ENCODE results near the gene CDC20.
"Not testable (repeated sequence)": the region's sequence is repeated elsewhere in the genome, so short reads cannot be mapped to it uniquely, and the experiment has no call there.

The CDC20 gene

GRCh38 chr1:43358121-43358745 lies 548 bp upstream of the CDC20 start:
- DNase-seq (ENCODE audit: low read depth in 2 of 2), result no peak

DNA sequence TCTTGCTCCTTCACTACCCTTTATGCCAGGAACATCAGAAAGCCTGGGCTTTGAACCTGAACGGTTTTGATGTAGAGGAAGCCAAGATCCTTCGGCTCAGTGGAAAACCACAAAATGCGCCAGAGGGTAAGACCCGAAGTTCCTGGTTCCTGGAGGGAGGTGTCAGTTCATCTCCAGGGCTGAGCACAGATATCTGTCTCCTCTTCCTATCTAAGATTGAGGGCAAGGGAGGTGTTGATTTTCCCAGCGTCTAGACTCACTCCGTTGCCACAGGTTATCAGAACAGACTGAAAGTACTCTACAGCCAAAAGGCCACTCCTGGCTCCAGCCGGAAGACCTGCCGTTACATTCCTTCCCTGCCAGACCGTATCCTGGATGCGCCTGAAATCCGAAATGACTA lies 915 bp downstream of the CDC20 start:
- DNase-seq (ENCODE audit: low read depth in 2 of 2), result no peak

GRCh38 chr1:43360616-43361015 lies 1.8 kb downstream of the CDC20 start:
- no peak for DNase-seq (ENCODE audit: low read depth in 2 of 2)

- no peak for DNase-seq (ENCODE audit: low read depth in 2 of 2)
Observed at GRCh38 chr1:43363283-43363934, 4.6 kb downstream of the CDC20 start.

- DNase-seq (ENCODE audit: low read depth in 2 of 2), result no peak
Observed at GRCh38 chr1:43363935-43364525, 5.2 kb downstream of the CDC20 start.

DNA sequence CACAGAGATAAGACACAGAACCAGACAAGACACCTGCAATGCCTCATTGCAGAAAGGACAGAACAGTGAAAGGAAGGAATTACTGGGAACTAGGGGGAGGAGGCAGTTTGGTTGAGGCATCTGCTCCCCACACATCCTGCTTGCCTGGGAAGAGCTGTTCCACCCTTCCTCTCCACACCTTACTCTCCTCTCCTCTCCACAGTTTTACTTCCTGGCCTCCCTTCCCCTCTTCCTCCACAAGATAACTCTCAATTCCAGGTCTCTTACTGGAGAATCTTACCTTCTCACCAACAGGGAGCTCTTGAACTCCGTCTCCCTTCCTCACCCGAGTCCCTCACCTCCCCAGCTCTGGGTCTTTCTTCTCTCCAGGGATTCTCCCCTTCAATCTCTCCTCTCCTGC lies 6.9 kb downstream of the CDC20 start:
- no peak for DNase-seq (ENCODE audit: low read depth in 2 of 2)

- DNase-seq (ENCODE audit: low read depth in 2 of 2), result no peak
Observed at GRCh38 chr1:43366179-43366578, 7.4 kb downstream of the CDC20 start.

GRCh38 chr1:43366601-43367025 lies 7.8 kb downstream of the CDC20 start:
- DNase-seq (ENCODE audit: low read depth in 2 of 2), result no peak

DNA sequence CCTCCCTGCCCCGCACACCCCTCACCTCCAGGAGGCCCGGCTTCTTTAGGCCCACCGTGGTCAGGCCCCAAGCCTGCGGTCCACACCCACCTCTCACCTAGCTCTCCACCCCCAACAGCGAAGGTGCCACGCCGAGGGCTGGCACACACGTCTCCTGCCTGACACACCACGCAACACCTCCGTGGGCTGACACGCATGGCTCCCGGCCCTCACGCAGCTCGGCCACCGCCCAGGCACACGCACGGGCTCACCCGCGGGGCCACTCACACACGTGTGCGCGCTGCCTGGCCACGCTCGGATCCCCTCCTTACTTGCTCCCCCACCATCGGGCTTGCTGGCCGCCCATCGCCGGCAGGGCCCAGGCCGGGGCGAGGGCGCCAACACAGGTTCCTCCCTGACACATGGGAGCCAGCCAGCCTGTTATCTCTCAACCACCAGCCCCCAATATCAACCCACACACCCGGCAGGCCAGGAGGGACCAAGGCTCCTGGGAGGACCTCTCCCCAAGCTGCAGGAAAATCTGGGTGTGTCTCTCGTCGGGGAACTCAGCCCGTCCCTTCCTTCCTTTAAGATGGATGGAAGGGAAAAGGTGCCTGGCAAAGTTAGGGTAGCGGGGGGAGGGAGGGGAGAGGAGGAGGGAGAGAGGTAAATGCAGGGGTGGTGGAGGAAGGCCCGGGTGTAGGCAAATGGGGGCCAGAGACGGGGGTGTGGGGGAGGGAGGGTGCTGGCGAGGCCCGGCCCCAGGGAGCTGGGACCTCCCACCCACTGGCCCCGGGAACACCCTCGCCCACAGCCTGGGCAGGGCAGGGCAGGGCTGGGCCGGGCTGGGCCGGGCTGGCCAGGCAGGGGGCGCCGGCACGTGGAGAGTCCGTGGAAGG lies 8.5 kb downstream of the CDC20 start:
- DNase-seq (ENCODE audit: low read depth in 2 of 2), result peak in 1 of 2 donors; percentile 13

DNA sequence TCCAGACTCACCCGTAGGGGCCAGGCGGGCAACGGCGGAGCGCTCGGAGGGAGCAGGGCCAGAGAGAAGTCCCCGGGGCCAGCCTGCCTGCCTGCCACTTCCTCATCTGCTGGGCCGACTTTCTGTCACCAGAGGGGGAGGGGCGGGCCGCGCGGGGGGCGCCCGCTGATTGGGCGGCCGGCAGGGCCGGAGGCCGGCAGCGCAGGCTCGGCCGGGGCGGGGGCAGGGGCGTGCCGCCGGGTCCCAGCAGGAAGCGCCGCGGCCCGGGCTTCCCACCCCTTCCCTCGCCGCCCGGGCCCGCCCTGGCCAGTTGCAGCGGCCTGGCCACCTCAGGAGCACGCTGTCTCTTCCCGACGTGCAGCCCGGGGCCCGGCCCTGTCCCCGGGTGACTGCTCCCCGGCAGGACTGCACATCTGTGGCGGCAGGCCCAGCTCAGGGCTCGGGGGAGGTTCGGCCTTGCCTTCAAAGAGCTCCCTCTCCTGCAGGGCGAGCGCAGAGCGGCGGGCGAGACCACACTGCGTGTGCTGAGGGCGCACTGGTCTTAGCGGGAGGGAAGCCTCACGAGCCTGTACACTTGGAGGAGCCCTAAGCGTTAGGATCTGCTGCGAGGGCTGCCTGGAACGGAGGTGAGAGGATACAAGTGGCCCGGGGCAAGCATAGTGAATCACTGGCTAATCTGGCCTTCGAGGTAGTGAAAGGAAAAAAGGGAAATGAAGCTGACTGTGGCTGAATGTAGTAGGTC lies 9.3 kb downstream of the CDC20 start, which contains the start of gene ELOVL1:
TSS of gene ELOVL1 (minus strand) at position 108 of the 742 bp plus-strand sequence. CDS start 2,402 bp downstream, outside the sequence.
- DNase-seq (ENCODE audit: low read depth in 2 of 2), result peak; percentile 68 to 74

DNA sequence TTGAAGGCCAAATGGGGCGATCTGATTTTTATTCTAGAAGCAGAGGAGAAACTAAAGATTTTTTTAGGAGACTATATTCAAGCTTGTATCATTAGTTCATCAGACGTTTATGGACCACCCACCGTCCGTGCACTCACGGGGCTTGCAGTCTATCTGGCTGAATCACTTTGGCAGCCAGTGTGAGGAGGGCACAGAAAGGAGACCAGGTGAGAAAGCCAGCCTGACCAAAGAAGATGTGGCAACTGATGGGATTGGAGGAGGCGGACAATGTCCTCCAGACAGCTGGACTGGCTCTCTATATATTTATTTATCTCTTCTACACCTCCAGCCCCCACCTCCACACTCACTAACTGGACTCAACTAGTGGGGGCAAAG lies 9.9 kb downstream of the CDC20 start:
- DNase-seq (ENCODE audit: low read depth in 2 of 2), result no peak

DNA sequence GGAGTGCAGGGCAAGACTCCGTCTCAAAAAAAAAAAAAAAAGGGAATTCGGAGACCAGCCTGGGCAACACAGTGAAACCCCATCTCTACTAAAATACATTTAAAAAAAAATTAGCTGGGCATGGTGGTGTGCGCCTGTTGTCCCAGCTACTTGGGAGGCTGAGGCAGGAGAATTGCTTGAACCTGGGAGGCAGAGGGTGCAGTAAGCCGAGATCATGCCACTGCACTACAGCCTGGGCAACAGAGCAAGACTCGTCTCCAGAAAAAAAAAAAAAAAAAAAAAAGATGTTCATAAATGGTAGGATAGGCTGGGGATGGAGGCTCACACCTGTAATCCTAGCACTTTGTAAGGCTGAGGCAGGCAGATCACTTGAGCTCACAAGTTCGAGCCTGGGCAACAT lies 11.0 kb downstream of the CDC20 start:
- not testable (repeated sequence) for DNase-seq (ENCODE audit: low read depth in 2 of 2)

GRCh38 chr1:43370564-43370963 lies 11.8 kb downstream of the CDC20 start:
- no peak for DNase-seq (ENCODE audit: low read depth in 2 of 2)

- DNase-seq (ENCODE audit: low read depth in 2 of 2), result no peak
Observed at GRCh38 chr1:43372172-43372571, 13.4 kb downstream of the CDC20 start.

- DNase-seq (ENCODE audit: low read depth in 2 of 2), result no peak
Observed at GRCh38 chr1:43373066-43373940, 14.5 kb downstream of the CDC20 start.

DNA sequence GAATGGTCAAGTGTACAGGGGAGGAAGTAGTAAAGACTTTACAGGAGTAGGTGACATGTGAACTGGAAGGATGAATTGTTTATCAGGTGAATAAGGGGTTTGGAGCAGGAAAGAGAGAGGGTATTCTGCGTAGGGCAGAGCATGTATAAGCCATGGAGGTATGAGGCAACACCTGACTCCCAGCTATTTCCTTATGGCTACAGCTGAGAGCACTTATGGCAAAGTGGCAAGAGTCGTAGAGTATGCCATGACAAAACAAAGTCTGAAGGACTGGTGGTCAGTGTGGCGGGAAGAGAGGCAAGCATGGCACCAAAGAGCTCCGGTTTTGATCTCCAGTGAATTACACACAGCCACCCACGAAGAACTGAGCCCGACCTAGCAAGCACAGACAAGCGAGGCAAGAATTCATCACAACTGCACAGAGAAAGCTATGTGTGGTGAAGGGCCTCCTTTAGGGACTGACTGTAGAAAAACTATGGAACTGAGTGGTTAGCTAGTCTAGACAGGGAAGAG lies 18.0 kb downstream of the CDC20 start:
- no peak for DNase-seq (ENCODE audit: low read depth in 2 of 2)

- no peak for DNase-seq (ENCODE audit: low read depth in 2 of 2)
Observed at GRCh38 chr1:43377831-43378230, 19.1 kb downstream of the CDC20 start.

GRCh38 chr1:43379476-43379875 lies 20.7 kb downstream of the CDC20 start:
- DNase-seq (ENCODE audit: low read depth in 2 of 2), result no peak

DNA sequence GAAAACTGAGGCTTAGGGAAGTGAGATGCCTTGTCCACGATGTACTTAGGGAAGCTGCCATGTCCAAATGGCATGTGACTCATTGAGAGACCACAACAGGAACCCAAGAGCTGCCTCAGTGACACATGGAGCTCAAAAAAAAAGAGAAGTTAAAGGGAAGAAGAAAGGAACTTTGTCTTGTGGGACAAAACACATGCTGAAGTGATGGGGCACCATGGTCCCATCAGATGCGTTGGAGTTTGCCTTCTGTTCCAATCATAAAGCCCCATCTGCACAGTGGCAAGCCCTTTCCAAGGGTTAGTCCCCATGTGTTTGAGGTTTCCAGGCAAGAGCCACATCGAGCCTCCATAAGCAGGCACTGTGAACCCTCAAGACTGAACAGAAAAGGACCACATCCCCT lies 22.8 kb downstream of the CDC20 start:
- DNase-seq (ENCODE audit: low read depth in 2 of 2), result no peak

DNA sequence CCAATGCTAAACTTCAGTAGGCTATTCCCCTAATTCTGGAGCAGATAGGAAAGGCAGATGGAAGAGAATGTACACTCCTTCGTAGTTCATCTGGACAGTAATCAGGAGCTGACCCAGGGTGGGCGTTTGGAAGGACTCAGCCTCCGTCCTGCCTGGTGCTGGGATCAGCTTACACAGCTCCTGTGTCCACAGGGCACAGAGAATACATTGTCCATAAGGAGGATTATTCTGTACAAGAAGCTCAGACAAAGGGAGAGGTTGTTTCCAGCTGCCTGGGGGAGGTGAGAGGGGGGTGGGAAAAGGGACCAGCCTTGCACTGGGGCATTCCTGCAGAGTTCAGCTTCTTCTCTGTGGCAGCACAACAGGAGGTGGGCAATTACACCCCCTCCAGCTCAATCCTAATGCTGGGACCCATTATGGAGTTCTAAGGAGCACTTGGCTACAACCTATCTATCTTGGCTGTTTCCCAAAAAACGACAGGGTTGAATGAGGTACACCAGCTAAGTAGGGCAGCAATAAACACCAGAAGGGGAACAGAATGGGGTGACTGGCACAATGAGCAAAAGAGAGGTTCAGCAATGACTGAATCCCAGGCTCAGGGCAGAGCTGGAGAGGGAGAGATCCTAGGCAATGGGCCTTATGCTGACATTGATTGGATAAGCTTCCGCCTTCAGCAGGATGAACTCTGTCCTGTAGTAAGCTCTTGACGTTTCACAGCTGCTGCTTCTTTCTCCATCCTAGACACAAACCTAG lies 23.4 kb downstream of the CDC20 start:
- DNase-seq (ENCODE audit: low read depth in 2 of 2), result no peak

All from stimulated activated CD8-positive, alpha-beta memory T cell treated with anti-CD3 and anti-CD28 coated beads, Interleukin-2, amount 100 ng/mL, for 1 hour (primary cell).